ENCODE results near the gene DHRS2. TPM values are rescaled to one million over a fixed set of nuclear protein-coding genes. Genes with fewer than 3 reads are reported as not detected.

Gene DHRS2
- total and polyA plus RNA-seq, 2 experiments from 2014 or later = not detected

GRCh38 chr14:23647619-23648018, 11.5 kb downstream of the DHRS2 start:
- no peaks in the 10 kb centered on the region for H3K9me3 ChIP-seq (ENCODE audit: low read depth)
- H2AFZ ChIP-seq = no peak overlapping the region
- 61 to 69% methylated on average over 2 of the region's 2 CpGs for WGBS, 2 experiments (ENCODE audit: low coverage in 1 of 2, low lambda C conversion rate in 2 of 2, missing lambda C conversion rate in 2 of 2)
- H4K20me1 ChIP-seq (ENCODE audit: insufficient read depth) = no peaks in the 10 kb centered on the region
- in situ Hi-C loops (cut with MboI) = no loop called here
- H3K27me3 ChIP-seq (replicated peaks; ENCODE audit: insufficient read depth) = no peaks in the 10 kb centered on the region; the same call in 1 of the 2 replicates
- no peak for TF ChIP-seq EZH2 (IDR thresholded peaks at IDR 0.05; ENCODE audit: insufficient read depth, poor library complexity, severe bottlenecking)
- no peak for TF ChIP-seq EZH2phosphoT487 (IDR thresholded peaks at IDR 0.05; ENCODE audit: insufficient read depth, low read depth)
- H3K36me3 ChIP-seq (ENCODE audit: low read depth) = no peaks in the 10 kb centered on the region
- H3K79me2 ChIP-seq (ENCODE audit: insufficient read depth) = no peaks in the 10 kb centered on the region
- H3K27ac ChIP-seq = no peak overlapping the region
- H3K4me3 ChIP-seq = no peak overlapping the region
- H3K9me2 ChIP-seq (ENCODE audit: insufficient read depth) = no peaks in the 10 kb centered on the region
- H3K9ac ChIP-seq = no peak overlapping the region
- H3F3A ChIP-seq (ENCODE audit: insufficient read depth) = no peaks in the 10 kb centered on the region
- DNase-seq = no peak
- H3K4me1 ChIP-seq (ENCODE audit: insufficient read depth) = no peaks in the 10 kb centered on the region; the same call in 1 of the 2 replicates
- no peak overlapping the region for H3K4me2 ChIP-seq (ENCODE audit: unreplicated experiment)

- H3K4me1 ChIP-seq (ENCODE audit: insufficient read depth) = no peaks in the 10 kb centered on the region; the same call in 1 of the 2 replicates
These were observed 12.7 kb downstream of the DHRS2 start for GRCh38 chr14:23648764-23649460.

GRCh38 chr14:23650506-23650905, 14.3 kb downstream of the DHRS2 start:
- Histone ChIP-seq H3K4me3 (no peak overlapping the region), H3K27ac (no peak overlapping the region), H3K4me2 (ENCODE audit: unreplicated experiment) (no peak overlapping the region), H3K36me3 (ENCODE audit: low read depth) (no peaks in the 10 kb centered on the region), H3K27me3 (replicated peaks; ENCODE audit: insufficient read depth) (no peaks in the 10 kb centered on the region; the same call in 1 of the 2 replicates), H3F3A (ENCODE audit: insufficient read depth) (no peaks in the 10 kb centered on the region), H3K79me2 (ENCODE audit: insufficient read depth) (no peaks in the 10 kb centered on the region), H2AFZ (no peak overlapping the region), H4K20me1 (ENCODE audit: insufficient read depth) (no peaks in the 10 kb centered on the region), H3K4me1 (ENCODE audit: insufficient read depth) (no peaks in the 10 kb centered on the region; the same call in 1 of the 2 replicates), H3K9me3 (ENCODE audit: low read depth) (no peaks in the 10 kb centered on the region), H3K9me2 (ENCODE audit: insufficient read depth) (no peaks in the 10 kb centered on the region), H3K9ac (no peak overlapping the region)
- in situ Hi-C loops (cut with MboI) = no loop called here
- WGBS, 2 experiments (ENCODE audit: low coverage in 1 of 2, low lambda C conversion rate in 2 of 2, missing lambda C conversion rate in 2 of 2) = 47 to 56% methylated on average over 3 of the region's 3 CpGs
- DNase-seq = no peak
- no peak for TF ChIP-seq EZH2phosphoT487 (IDR thresholded peaks at IDR 0.05; ENCODE audit: insufficient read depth, low read depth)
- TF ChIP-seq EZH2 (IDR thresholded peaks at IDR 0.05; ENCODE audit: insufficient read depth, poor library complexity, severe bottlenecking) = no peak

More at GRCh38 chr14:23648764-23649460, 12.7 kb downstream of the DHRS2 start:
- Histone ChIP-seq H2AFZ (no peak overlapping the region), H4K20me1 (ENCODE audit: insufficient read depth) (no peaks in the 10 kb centered on the region), H3K9me3 (ENCODE audit: low read depth) (no peaks in the 10 kb centered on the region), H3K9me2 (ENCODE audit: insufficient read depth) (no peaks in the 10 kb centered on the region), H3K79me2 (ENCODE audit: insufficient read depth) (no peaks in the 10 kb centered on the region), H3K9ac (no peak overlapping the region), H3K27me3 (replicated peaks; ENCODE audit: insufficient read depth) (no peaks in the 10 kb centered on the region; the same call in 1 of the 2 replicates), H3K4me2 (ENCODE audit: unreplicated experiment) (no peak overlapping the region), H3K36me3 (ENCODE audit: low read depth) (no peaks in the 10 kb centered on the region), H3K4me3 (no peak overlapping the region), H3F3A (ENCODE audit: insufficient read depth) (no peaks in the 10 kb centered on the region), H3K27ac (no peak overlapping the region)
- DNase-seq = no peak
- WGBS, 2 experiments (ENCODE audit: low coverage in 1 of 2, low lambda C conversion rate in 2 of 2, missing lambda C conversion rate in 2 of 2) = 38 to 50% methylated on average over 5 of the region's 5 CpGs
- in situ Hi-C loops (cut with MboI) = no loop called here
- TF ChIP-seq EZH2phosphoT487 (IDR thresholded peaks at IDR 0.05; ENCODE audit: insufficient read depth, low read depth) (no peak), EZH2 (IDR thresholded peaks at IDR 0.05; ENCODE audit: insufficient read depth, poor library complexity, severe bottlenecking) (no peak)

- no peaks in the 10 kb centered on the region for H3K9me3 ChIP-seq (ENCODE audit: low read depth)
- no peak overlapping the region for H3K4me3 ChIP-seq
- H3K9ac ChIP-seq = no peak overlapping the region
- in situ Hi-C loops (cut with MboI) = no loop called here
- H3K36me3 ChIP-seq (ENCODE audit: low read depth) = no peaks in the 10 kb centered on the region
- H3K9me2 ChIP-seq (ENCODE audit: insufficient read depth) = no peaks in the 10 kb centered on the region
- no peak overlapping the region for H3K4me2 ChIP-seq (ENCODE audit: unreplicated experiment)
- no peak for DNase-seq
- no peaks in the 10 kb centered on the region for H3K79me2 ChIP-seq (ENCODE audit: insufficient read depth)
- H3F3A ChIP-seq (ENCODE audit: insufficient read depth) = no peaks in the 10 kb centered on the region
- H4K20me1 ChIP-seq (ENCODE audit: insufficient read depth) = no peaks in the 10 kb centered on the region
- TF ChIP-seq EZH2phosphoT487 (IDR thresholded peaks at IDR 0.05; ENCODE audit: insufficient read depth, low read depth) (no peak), EZH2 (IDR thresholded peaks at IDR 0.05; ENCODE audit: insufficient read depth, poor library complexity, severe bottlenecking) (no peak)
- H3K4me1 ChIP-seq (ENCODE audit: insufficient read depth) = no peaks in the 10 kb centered on the region
- peaks cover 3% of the 10 kb centered on the region; the same call in 1 of the 2 replicates for H3K27me3 ChIP-seq (replicated peaks; ENCODE audit: insufficient read depth)
- H3K27ac ChIP-seq = no peak overlapping the region
- 3 to 6% methylated on average over 1 of the region's 1 CpG for WGBS, 2 experiments (ENCODE audit: low coverage in 1 of 2, low lambda C conversion rate in 2 of 2, missing lambda C conversion rate in 2 of 2)
- no peak overlapping the region for H2AFZ ChIP-seq
These were observed 16.9 kb downstream of the DHRS2 start for GRCh38 chr14:23653051-23653450.

All from GM23248 (cell line).